Loucy (cell line): Measurements from ENCODE around the gene NOL4L.

Source experiments
- H2AFZ ChIP-seq: fragments of 200-600 bp; sonication (generic); 2 replicates; pipeline ENCODE4 v1.6.0; 2016; ENCODE audit warnings: antibody characterized with exemption, mild to moderate bottlenecking, low read length, moderate library complexity
- H3F3A ChIP-seq: fragments of 200-600 bp; 2 replicates; pipeline ENCODE4 v1.6.0; 2016; ENCODE audit warnings: antibody characterized with exemption, low read depth, mild to moderate bottlenecking
- H3K27me3 ChIP-seq: fragments of 200-600 bp; sonication (generic); 2 replicates; pipeline ENCODE4 v1.6.1; 2014; ENCODE audit warnings: low read length, mild to moderate bottlenecking; ENCODE audit not compliant: insufficient read depth, poor library complexity, severe bottlenecking
- H3K36me3 ChIP-seq: fragments of 200-600 bp; sonication (generic); 2 replicates; pipeline ENCODE4 v1.6.1; 2016; ENCODE audit warnings: low read length; ENCODE audit not compliant: insufficient read depth
- H3K4me1 ChIP-seq: fragments of 200-600 bp; sonication (generic); 2 replicates; pipeline ENCODE4 v1.5.1; 2014; ENCODE audit warnings: low read length, mild to moderate bottlenecking; ENCODE audit not compliant: insufficient read depth, poor library complexity, severe bottlenecking
- H3K4me2 ChIP-seq: fragments of 200-600 bp; sonication (generic); 2 replicates; pipeline ENCODE4 v1.6.0; 2014; ENCODE audit warnings: antibody characterized with exemption, low read length, low read depth, mild to moderate bottlenecking; ENCODE audit not compliant: poor library complexity, severe bottlenecking
- H3K4me3 ChIP-seq: fragments of 200-600 bp; sonication (generic); 2 replicates; pipeline ENCODE4 v1.5.1; 2014; ENCODE audit warnings: low read length, mild to moderate bottlenecking, mixed read lengths; ENCODE audit not compliant: poor library complexity, severe bottlenecking
- H3K79me2 ChIP-seq: fragments of 200-600 bp; sonication (generic); 2 replicates; pipeline ENCODE4 v1.6.1; 2014; ENCODE audit warnings: low read length; ENCODE audit not compliant: insufficient read depth
- H3K9ac ChIP-seq: fragments of 200-600 bp; sonication (generic); 2 replicates; pipeline ENCODE4 v1.6.0; 2014; ENCODE audit warnings: mild to moderate bottlenecking, low read depth, low read length, moderate library complexity; ENCODE audit not compliant: poor library complexity, severe bottlenecking
- H3K9me2 ChIP-seq: fragments of 200-600 bp; sonication (generic); replicated peaks from 2 replicates; pipeline ENCODE4 v1.6.1; 2016; ENCODE audit warnings: low read depth, low read length, mixed read lengths
- H3K9me3 ChIP-seq: fragments of 200-600 bp; sonication (generic); 2 replicates; pipeline ENCODE4 v1.6.1; 2014; ENCODE audit warnings: mild to moderate bottlenecking, antibody characterized with exemption, low read length, low read depth; ENCODE audit not compliant: insufficient read depth
- H4K20me1 ChIP-seq: fragments of 200-600 bp; sonication (generic); 2 replicates; pipeline ENCODE4 v1.6.0; 2014; ENCODE audit warnings: antibody characterized with exemption, low read length, mild to moderate bottlenecking; ENCODE audit not compliant: insufficient read depth, poor library complexity, severe bottlenecking
- CTCF ChIP-seq: fragments of 200-600 bp; sonication (generic); conservative IDR thresholded peaks from 2 replicates; pipeline ENCODE4 v1.5.1; 2014; ENCODE audit warnings: mild to moderate bottlenecking, antibody characterized with exemption, low read length
- EZH2phosphoT487 ChIP-seq: fragments of 200-600 bp; IDR thresholded peaks from 2 replicates; pipeline ENCODE4 v1.6.1; 2018; ENCODE audit warnings: antibody characterized with exemption, mild to moderate bottlenecking, moderate library complexity, borderline replicate concordance

The NOL4L gene

GRCh38 chr20:32565735-32566032, 19.4 kb downstream of the NOL4L start:
- TF ChIP-seq EZH2phosphoT487 (no peak), CTCF (no peak)
- no peak overlapping the region for H3K9ac ChIP-seq
- peaks cover 28% of the 10 kb centered on the region for H3K4me1 ChIP-seq
- H3K4me3 ChIP-seq: no peak overlapping the region
- H3K27me3 ChIP-seq: no peaks in the 10 kb centered on the region
- peaks cover 13% of the 10 kb centered on the region; the same call in 1 of the 2 replicates for H3K36me3 ChIP-seq
- no peaks in the 10 kb centered on the region for H3K9me3 ChIP-seq
- H3F3A ChIP-seq: no peaks in the 10 kb centered on the region
- H4K20me1 ChIP-seq: peaks cover 81% of the 10 kb centered on the region
- no peak overlapping the region for H2AFZ ChIP-seq
- H3K79me2 ChIP-seq: peaks cover 96% of the 10 kb centered on the region
- no peak overlapping the region for H3K4me2 ChIP-seq
- H3K9me2 ChIP-seq: no peaks in the 10 kb centered on the region

GRCh38 chr20:32564921-32565734, 20.0 kb downstream of the NOL4L start:
- Histone ChIP-seq H3K79me2 (peaks cover 96% of the 10 kb centered on the region), H3K9me3 (no peaks in the 10 kb centered on the region), H2AFZ (no peak overlapping the region), H3F3A (no peaks in the 10 kb centered on the region), H3K4me3 (no peak overlapping the region), H3K9me2 (no peaks in the 10 kb centered on the region), H4K20me1 (peaks cover 81% of the 10 kb centered on the region), H3K27me3 (no peaks in the 10 kb centered on the region), H3K4me2 (no peak overlapping the region), H3K4me1 (peaks cover 27% of the 10 kb centered on the region), H3K9ac (no peak overlapping the region), H3K36me3 (peaks cover 13% of the 10 kb centered on the region; the same call in 1 of the 2 replicates)
- TF ChIP-seq CTCF: no peak
- TF ChIP-seq EZH2phosphoT487: no peak

GRCh38 chr20:32564440-32564839, 20.7 kb downstream of the NOL4L start:
- Histone ChIP-seq H3K27me3 (no peaks in the 10 kb centered on the region), H3K9me2 (no peaks in the 10 kb centered on the region), H3F3A (no peaks in the 10 kb centered on the region), H2AFZ (no peak overlapping the region), H4K20me1 (peaks cover 80% of the 10 kb centered on the region), H3K4me1 (peaks cover 27% of the 10 kb centered on the region), H3K9ac (no peak overlapping the region), H3K79me2 (peaks cover 96% of the 10 kb centered on the region), H3K4me3 (no peak overlapping the region), H3K9me3 (no peaks in the 10 kb centered on the region), H3K36me3 (peaks cover 13% of the 10 kb centered on the region; the same call in 1 of the 2 replicates), H3K4me2 (no peak overlapping the region)
- no peak for TF ChIP-seq CTCF
- TF ChIP-seq EZH2phosphoT487: no peak
